ENCODE measurements around the gene MRPS34. TPM values are rescaled to one million over a fixed set of nuclear protein-coding genes. Genes with fewer than 3 reads are reported as not detected.
A peak's percentile ranks its signal among the peaks of the same experiment; 100 is the strongest.

Gene MRPS34
- total RNA-seq, 4 donors from 2014 or later, result 65.4 to 120 (median 90.0) TPM

DNA sequence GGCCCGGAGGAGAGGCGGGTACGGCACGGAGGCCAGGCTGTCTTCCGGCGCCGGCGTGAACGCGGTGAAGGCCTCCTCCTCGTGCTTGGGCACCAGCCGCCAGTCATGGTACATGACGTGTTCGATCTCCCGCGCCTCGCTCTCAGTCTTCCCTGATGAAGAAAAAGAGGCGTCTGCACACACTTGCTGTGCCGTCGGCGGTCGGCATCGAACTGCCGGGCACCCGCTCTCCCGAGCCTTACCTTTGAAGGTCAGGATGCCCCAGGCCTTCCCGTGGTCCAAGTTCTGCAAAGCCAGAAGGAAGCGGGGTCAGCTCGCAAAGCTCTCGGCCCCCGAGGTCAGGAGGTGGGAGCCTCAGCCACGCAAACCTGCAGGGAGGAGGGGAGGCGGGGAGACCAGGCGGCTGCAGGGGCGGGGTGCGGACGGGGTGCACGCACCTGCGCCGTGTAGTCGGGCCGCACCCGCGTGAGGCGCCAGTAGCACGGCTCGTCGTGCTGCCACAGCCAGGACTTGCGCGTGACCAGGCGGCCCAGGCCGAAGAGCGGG is 499 bp downstream of the MRPS34 start, which contains the start of gene EME2:
EME2 (plus strand) TSS at position 449 of the 546 bp plus-strand sequence. CDS start 418 bp downstream, outside the sequence.
- Histone ChIP-seq H3K27me3 (no peaks in the 10 kb centered on the region), H3K9me3 (no peaks in the 10 kb centered on the region), H3K4me3 (peak within 1 kb of the TSS; percentile 70 to 99 (median 79)), H3K4me1 (peaks cover 24 to 41% of the 10 kb centered on the region in 2 donors), H3K36me3 (peaks cover 0 to 29% of the 10 kb centered on the region in 2 donors), H3K27ac (peak within 1 kb of the TSS; percentile 77 to 99 (median 94))
- ATAC-seq (peak; percentile 5 to 13), DNase-seq (no peak)
- in situ Hi-C loops (cut with MboI; ENCODE audit: low sequenced_read_pairs in 4 of 4), result no loop called here
- intact Hi-C loops (cut with DNase I; ENCODE audit: low total_unique reads), result loop anchor here (2.0 to 10.0 kb wide), 2 partner anchors 54 to 442 kb away; partner anchors contain the start of genes BRICD5, FAHD1, HAGH and PGP
- no peak for TF ChIP-seq POLR2A (IDR thresholded peaks at IDR 0.05)
- TF ChIP-seq, protein P1, sequence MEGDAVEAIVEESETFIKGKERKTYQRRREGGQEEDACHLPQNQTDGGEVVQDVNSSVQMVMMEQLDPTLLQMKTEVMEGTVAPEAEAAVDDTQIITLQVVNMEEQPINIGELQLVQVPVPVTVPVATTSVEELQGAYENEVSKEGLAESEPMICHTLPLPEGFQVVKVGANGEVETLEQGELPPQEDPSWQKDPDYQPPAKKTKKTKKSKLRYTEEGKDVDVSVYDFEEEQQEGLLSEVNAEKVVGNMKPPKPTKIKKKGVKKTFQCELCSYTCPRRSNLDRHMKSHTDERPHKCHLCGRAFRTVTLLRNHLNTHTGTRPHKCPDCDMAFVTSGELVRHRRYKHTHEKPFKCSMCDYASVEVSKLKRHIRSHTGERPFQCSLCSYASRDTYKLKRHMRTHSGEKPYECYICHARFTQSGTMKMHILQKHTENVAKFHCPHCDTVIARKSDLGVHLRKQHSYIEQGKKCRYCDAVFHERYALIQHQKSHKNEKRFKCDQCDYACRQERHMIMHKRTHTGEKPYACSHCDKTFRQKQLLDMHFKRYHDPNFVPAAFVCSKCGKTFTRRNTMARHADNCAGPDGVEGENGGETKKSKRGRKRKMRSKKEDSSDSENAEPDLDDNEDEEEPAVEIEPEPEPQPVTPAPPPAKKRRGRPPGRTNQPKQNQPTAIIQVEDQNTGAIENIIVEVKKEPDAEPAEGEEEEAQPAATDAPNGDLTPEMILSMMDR (IDR thresholded peaks at IDR 0.05 in 4 of 5, conservative IDR thresholded peaks at IDR 0.05 in 1 of 5), result no peak

DNA sequence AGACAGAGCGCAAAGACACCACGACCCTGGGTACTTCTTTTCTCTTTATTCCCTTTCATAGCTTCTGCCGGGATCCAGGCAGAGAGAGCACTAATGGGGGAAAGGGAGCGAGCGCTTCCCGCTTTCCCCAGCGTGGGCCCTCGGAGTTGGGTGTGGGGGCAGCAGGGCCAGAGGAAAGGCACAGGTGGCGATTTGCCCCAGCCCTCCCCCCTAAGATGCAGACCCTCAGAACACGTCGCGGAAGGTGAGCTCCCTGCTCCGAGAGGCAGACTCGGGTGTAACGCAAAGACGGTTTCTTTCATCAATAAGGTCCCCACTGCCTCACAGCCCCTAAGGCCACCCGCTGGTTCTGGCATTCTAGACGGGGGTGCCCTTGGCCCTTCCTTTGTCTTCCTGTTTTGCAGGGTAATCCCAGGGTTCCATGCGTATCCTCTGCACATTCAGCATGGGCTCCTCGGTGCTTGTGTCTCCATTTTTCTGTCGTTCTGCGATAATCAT is 1.0 kb downstream of the MRPS34 start:
- TF ChIP-seq, protein P1 (IDR thresholded peaks at IDR 0.05 in 4 of 5, conservative IDR thresholded peaks at IDR 0.05 in 1 of 5), result no peak
- no peak for TF ChIP-seq POLR2A (IDR thresholded peaks at IDR 0.05)
- in situ Hi-C loops (cut with MboI; ENCODE audit: low sequenced_read_pairs in 4 of 4), result no loop called here
- DNase-seq (no peak), ATAC-seq (no peak)
- Histone ChIP-seq H3K9me3 (no peaks in the 10 kb centered on the region), H3K4me1 (peaks cover 24 to 41% of the 10 kb centered on the region in 2 donors), H3K27ac (peak overlapping the region; percentile 77 to 99 (median 94)), H3K4me3 (peak overlapping the region; percentile 70 to 99 (median 79)), H3K27me3 (no peaks in the 10 kb centered on the region), H3K36me3 (peaks cover 0 to 29% of the 10 kb centered on the region in 2 donors)
- intact Hi-C loops (cut with DNase I; ENCODE audit: low total_unique reads), result loop anchor here (2.0 to 10.0 kb wide), 2 partner anchors 55 to 443 kb away; partner anchors contain the start of genes BRICD5, FAHD1, HAGH and PGP

DNA sequence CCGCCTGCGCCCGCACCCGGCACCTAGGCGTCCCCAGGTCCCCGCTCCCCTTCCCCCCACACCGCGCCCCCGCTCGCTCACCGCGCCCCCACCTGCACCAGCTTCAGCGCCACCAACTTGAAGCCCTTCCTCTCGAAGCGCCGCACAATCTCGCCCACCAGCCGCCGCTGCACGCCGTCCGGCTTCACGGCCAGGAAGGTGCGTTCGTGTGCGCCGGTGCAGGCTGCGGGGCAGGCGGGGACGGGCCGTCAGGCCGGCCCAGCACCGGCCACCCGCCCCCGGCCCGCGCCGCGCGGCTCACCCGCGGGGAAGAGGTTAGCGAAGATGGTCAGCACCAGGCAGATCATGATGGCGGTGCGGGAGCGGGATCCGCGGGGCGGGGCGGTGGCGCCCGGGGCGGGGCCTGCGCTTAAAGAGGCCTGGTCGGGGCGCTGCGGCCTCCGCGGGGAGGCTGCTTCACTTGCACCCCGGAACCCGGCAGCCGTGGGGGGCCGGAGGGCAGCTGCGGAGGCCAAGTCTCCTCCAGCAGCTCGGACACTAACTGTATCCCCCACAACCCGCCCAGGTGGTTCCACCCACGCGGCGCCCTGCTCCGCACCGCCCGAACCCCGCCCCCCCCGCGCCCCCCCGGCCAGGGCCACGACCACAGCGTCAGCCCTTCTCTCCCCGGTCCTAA is 1.6 kb downstream of the MRPS34 start, which contains the start of gene NME3:
NME3 (minus strand) TSS at position 356 of the 676 bp plus-strand sequence; CDS start at position 347, 9 bp downstream.
- intact Hi-C loops (cut with DNase I; ENCODE audit: low total_unique reads), result loop anchor here (10.0 kb wide), 1 partner anchor 443 kb away; the partner anchor contains the start of genes BRICD5 and PGP
- Histone ChIP-seq H3K9me3 (no peaks in the 10 kb centered on the region), H3K36me3 (peaks cover 0 to 29% of the 10 kb centered on the region in 2 donors), H3K27ac (peak within 1 kb of the TSS; percentile 77 to 99 (median 94)), H3K27me3 (no peaks in the 10 kb centered on the region), H3K4me1 (peaks cover 24 to 41% of the 10 kb centered on the region in 2 donors), H3K4me3 (peak within 1 kb of the TSS; percentile 70 to 99 (median 79))
- ATAC-seq (peak; percentile 46 to 64), DNase-seq (peak in 1 of 2 donors; percentile 70)
- in situ Hi-C loops (cut with MboI; ENCODE audit: low sequenced_read_pairs in 4 of 4), result no loop called here
- no peak for TF ChIP-seq POLR2A (IDR thresholded peaks at IDR 0.05)
- TF ChIP-seq, protein P1 (IDR thresholded peaks at IDR 0.05 in 4 of 5, conservative IDR thresholded peaks at IDR 0.05 in 1 of 5), result peak in 1 of 5 experiments; percentile 14

DNA sequence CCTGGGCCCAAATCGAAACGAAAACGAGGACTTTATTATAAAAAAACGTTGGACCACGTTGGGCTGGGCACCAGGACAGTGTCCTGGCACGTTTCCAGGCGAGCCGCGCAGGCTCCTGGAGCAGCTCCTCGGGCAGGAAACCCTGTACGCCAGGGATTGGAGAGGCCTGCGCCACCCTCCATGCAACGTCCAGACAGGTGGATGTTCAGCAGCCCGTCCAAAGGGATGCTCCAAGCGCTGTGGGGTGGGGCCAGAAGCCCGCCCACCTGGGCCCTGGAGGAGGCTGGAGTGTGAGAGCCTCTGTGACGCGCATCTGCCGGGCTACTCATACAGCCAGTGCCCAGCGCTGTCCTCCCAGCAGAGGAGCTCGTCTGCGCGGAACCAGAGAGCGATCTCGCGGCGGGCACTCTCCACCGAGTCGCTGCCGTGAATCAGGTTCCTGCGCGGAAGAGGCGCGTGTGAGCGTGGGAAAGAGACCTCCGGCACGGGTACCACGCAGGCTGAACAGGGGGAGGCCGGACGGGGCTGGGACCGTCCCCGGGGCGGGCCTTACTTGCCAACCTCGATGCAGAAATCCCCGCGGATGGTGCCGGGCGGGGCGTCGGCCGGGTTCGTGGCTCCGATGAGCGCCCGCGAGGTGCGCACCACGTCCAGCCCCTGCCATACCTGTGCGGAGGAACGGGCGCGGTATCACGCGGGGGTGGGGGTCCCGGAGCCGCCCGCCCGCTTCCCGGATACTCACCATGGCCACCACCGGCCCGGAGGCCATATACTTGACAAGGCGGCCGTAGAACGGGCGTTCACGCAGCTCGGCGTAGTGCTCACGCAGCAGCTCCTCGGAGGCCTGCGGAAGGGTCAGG is 2.4 kb downstream of the MRPS34 start:
- intact Hi-C loops (cut with DNase I; ENCODE audit: low total_unique reads), result loop anchor here (10.0 kb wide), 1 partner anchor 444 kb away; the partner anchor contains the start of genes BRICD5 and PGP
- peaks cover 24 to 41% of the 10 kb centered on the region in 2 donors for H3K4me1 ChIP-seq

More for the DNA sequence above, 2.4 kb downstream of the MRPS34 start:
- Histone ChIP-seq H3K27ac (peak overlapping the region; percentile 77 to 99 (median 94)), H3K9me3 (no peaks in the 10 kb centered on the region), H3K36me3 (peaks cover 0 to 33% of the 10 kb centered on the region in 2 donors), H3K27me3 (no peaks in the 10 kb centered on the region), H3K4me3 (peak overlapping the region; percentile 70 to 99 (median 79))
- DNase-seq, result peak in 1 of 2 donors; percentile 60
- TF ChIP-seq POLR2A (IDR thresholded peaks at IDR 0.05), result no peak
- TF ChIP-seq, protein P1 (IDR thresholded peaks at IDR 0.05 in 4 of 5, conservative IDR thresholded peaks at IDR 0.05 in 1 of 5), result no peak
- in situ Hi-C loops (cut with MboI; ENCODE audit: low sequenced_read_pairs in 4 of 4), result no loop called here
- peak; percentile 6 to 19 for ATAC-seq

Data from gastrocnemius medialis (tissue), 4 donors.